GM18909 (cell line): Measurements from ENCODE around the gene FOXP1.
A peak's percentile ranks its signal among the peaks of the same experiment; 100 is the strongest.
"Not testable (repeated sequence)": the region's sequence is repeated elsewhere in the genome, so short reads cannot be mapped to it uniquely, and the experiment has no call there.

Source experiments
- ATAC-seq: cut with Tn5 transposase; IDR thresholded peaks from one replicate; pipeline ENCODE4 v1.9.1; 2021; ENCODE audit warnings: mild to moderate bottlenecking; ENCODE audit not compliant: unreplicated experiment, poor library complexity

Gene FOXP1

DNA sequence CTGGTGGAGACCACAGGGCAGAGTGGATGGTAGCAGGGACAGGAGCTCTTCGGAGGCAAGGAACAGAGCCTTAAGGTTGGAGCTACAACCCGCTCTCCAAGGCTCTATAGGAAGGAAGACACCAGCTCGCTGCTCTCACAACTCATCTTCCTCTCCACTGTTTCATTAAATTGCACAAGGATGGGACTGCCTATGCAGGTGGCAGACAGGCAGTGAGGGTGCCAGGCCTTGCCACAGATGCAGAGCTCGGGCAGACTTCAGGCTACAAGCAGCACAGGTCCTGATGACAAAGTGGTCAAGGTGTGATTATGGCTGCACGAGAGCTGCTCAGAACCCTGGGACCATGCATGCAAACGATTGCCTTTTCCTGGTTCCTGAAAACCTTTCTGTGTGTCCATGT is 144.6 kb downstream of the FOXP1 start:
- no peak for ATAC-seq

DNA sequence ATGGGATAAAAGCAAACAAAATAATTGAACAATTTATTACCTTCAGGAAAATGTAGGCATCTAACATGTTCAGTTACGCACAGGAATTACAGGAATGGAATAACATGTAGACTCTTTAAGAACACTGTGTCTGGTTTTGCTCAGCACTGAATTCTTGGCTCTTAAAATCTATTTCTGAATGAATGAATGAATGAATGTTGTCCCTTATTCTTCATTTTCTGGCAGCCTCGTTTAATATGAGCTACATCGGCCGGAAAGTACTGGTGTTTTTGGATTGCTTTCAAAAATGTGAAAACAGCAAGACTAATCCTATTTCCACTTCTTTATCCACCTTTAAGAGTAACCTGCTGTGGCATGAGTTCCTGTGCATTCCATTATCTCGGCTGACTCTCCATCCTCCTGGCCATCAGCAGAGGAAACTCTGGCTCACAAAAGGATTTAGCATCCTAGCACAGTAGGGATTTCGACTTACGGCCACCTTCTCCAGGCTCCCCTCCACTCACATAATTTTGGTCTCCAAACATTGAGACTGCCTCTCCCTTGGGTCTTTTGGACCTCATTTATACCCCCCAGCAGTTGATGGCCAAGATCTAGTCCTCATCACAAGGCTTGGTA is 145.3 kb downstream of the FOXP1 start:
- no peak for ATAC-seq

DNA sequence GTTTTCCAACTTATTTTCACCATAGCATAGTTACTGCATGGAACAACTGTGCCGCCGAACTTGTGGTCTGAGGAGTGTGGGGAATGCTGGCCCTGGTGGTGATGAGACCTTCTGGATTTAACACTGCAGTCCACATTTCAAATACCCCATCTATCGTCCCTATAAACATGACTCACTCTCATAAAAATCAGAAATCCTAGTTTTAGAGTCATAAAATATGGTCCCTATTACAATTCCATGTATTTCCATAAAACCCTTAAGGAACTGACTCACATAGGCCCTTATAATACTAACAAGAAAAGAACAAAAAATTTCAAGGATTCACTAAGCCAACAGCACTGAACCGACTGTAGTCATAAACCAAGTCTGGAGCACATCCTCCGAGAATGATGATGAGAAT is 147.2 kb downstream of the FOXP1 start:
- ATAC-seq, result no peak

DNA sequence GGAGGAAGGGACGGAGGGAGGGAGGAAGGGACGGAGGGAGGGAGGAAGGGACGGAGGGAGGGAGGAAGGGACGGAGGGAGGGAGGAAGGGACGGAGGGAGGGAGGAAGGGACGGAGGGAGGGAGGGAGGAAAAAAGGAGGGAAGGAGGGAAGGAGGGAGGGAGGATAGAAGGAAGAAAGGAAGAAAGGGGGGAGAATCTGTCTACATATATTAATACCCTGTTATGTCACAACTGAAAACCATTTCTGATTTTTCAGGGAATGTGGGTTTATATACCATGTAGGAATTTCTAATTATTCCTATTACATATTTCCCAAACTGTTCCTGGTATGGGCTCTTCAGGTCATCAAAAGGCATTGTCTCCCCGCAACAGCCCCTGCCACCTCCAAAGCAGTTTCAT is 147.7 kb downstream of the FOXP1 start:
- ATAC-seq, result not testable (repeated sequence)

DNA sequence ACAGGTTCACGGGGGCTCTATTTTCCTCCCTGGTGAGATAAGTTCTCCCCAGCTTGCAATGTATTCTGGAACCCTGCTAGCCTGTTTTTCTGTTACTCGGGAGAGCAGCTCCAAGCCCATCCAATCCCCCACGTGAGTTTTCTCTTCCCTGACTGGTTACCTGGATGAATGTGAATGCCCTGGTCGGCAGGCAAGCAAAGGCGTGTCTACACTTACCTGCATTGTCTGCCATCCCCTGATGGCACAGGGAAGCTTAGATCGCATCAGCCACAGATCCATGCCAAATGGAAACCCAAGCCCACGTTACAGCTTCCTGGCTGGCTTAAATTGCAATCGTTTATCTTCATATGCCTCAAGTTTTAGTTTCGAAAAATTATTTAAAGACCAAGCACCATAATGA is 149.9 kb downstream of the FOXP1 start:
- no peak for ATAC-seq

DNA sequence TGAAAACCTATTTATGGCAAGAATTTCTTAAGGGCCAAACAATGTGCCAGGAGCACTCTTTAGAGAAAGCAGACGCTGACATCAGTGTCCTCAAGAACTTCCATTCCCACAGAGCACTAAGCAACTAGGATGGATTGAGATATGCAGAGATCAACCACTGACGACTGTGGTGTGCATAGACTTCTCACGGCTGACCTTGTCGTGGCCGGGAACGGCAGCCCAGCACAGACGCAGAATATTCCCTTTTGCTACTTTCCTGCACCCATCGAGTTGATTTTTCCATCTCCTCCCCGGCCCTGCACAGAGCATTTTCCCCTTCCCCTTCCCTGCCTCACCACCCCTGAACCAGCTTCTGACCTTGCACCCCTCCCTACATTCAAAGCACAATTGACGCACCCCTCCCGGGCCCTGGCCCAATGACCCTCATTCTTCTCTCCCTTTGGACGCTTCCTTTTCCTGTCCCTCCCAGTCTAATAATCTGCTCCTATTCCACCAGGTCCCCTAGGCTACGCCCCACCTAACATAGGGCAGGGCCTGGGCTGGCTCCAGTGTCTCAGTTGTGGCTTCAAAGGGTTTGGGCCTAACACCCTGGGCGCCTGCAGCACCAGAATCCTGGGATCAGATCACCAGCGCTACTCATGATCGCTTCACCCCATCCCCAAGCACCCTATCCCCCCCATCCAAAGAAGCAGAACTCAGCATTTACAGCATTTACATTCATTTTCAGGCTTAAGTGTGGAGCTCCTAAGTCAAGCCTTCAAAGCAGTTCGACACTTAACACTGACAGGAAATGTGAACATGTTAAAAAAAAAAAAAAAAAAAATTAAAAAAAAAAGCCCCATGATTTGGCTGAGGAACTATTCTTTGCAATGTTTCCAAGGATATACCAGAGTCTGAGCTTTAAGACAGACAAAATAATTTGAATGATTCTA is 151.2 kb downstream of the FOXP1 start:
- ATAC-seq, result no peak

DNA sequence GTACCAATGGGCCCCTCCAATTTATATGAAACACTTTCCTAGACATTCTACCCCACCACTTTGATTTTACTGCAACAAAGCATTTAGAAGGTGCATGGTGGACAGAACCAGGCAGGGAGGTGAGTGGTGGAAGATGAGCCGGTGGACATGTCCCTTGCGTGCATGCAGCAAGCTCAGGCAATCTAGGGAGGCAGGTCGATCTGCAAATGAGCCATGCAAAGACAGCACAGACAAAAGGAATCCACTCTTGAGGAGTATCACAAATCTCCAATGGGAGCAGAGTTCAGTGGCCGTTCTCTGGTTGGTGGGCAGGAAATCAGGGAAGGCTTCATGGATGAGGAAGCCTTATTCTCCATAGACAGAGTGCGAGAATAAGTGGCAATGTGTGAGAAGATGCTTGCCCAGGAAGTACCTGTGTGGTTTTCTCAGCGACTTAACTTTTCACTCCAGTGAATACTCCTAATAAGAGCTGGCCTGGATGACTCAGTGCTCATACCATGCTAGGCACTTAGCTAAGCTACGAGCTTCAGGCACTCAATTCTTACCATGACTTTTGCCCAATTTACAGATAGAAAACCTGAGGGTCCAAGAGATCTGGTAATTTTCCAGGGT is 152.5 kb downstream of the FOXP1 start:
- ATAC-seq, result no peak

DNA sequence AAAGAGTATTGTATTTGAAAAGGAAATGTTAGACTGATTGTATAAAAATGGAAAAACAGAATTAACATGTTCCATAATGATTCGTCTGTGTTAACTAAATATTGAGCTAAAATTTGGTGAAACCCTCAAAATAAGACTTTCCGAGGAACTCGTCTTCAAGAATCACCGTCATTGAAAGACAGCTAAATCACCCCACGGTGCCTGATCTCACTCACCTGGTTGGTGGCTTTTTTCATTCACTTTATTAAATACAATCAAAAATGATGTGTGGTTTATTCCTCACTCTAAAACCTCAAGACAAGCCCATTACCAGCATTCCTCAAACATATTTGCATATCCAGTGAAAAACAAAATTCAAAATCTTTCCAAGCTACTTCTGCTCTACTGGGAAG is 153.9 kb downstream of the FOXP1 start:
- no peak for ATAC-seq

DNA sequence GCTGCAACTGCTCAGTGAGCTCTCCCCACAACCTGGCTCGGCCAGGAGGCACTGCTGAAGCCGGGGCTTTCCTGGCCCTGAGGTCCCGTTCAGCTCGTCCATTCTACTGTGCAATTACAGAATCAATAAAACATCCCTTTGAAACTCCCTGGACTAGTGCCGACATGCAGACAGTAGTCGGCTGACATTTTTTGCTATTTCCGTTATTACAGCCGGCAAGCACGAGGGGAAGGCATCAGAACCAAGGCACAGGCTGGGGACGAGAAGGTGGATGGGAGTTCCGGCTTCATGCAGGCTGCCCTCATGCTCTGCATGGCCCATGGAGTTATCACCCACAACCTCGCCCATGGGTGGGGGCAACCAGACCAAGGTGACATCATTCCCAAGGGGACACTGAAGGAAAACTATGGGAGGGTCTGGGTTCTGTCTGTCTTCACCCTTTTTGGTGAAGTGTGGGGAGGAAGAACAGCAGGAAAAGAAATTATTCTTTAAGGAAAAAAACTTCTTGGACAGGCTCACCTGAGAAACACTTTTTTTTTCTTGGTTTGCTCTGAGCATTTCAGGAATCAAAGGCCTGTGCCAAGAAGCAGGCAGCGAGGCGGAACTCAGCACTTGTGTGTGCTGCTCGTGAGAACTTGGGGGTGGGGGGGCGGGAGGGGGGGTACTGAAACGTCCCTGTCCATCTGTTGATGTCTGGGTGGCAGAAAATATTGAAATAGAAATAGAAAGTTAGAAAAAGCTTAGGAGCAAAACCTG is 154.5 kb downstream of the FOXP1 start:
- ATAC-seq, result peak; percentile 51

DNA sequence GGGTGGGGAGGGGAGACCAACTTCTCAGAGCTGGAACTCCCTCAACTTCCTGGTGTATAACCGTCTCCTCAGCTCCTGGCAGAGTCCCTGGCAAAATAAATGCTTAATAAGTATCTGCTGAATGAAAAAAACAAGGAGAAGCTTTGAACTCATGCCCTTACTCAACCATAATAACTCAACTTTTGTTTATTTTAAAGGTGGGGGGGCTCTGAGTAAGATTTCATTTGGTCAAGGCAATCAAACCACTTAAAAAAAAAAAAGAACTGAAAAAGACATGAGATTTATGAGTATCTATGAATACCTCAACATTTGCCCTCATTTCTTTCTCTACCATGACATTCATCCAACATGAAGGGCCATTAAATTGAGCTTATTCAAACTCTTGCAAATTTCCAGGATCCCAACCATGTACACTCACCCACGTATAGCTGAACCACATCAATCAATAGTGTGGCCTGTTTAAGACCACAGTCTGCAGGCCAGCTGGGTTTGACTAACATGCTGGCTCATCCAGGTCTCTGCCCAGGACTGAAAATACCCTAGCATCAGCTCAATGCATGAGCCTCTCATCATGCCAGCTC is 157.9 kb downstream of the FOXP1 start:
- ATAC-seq, result no peak

DNA sequence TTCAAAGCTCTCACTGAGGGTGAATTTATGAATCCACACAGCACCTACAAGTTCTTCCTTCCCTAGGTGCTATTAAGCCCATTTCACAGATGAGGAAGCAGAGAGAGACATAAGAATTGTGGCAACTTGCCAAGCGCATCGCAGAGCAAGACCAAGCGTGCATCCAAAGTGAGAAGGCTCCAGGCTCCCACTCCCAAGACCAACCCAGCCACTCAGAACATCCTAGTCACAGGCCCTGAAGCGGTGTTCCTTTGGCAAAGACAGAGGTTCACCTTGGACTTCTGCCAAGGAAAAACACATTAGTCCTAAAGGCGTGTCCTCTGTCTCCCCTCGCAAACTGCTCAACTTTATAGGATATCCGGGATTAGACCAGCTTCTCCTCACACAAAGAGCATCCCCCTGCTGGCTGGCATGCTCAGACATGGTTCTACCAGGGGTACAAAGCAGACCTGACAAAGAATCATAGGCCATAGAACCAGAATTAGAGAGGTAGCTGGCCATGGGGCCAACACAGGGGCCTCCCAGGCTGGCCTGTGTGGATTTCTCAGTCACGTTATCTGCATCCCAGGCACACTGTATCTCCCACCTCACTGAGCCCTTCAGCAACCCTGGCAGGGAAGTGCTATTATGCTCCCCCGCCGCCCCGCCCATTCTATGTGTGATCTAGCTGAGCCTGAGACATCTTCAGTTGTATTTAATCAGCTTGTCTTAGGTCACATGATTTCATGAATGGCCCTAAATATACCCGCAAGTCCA is 160.2 kb downstream of the FOXP1 start:
- ATAC-seq, result no peak

DNA sequence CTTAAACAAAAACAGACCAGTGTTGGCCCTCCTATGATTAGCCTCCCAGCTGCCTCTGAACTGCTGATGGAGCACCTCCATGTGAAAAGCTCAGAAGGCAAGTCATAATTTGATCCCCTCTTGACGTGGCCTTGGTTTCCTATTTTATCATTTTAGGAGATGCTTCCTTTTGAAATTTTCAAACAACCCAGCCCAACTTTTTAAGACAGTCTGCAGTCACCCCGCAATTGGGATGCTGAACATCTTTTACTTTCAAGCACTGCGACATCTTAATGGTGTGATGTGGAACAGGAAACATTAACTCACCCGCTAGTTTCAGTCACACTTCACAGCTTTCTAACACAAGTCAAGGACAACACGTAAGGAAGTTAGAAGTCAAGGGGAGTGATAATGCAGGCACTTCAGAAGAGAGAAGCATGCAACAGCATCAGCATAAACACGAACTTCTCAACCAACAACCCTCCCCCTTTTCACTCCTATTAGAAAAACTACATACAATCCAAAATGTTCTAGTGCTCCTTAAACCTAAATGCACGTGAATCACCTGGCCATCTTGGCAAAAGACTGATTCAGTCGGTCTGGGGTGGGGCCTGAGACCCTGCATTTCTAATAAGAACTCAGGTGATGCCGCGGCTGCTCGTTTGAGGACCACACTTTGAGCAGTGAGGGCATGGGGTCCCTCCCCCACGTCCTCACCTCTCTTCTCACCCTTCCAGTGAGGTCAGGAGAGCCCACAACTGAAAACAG is 161.5 kb downstream of the FOXP1 start:
- ATAC-seq, result peak; percentile 95

DNA sequence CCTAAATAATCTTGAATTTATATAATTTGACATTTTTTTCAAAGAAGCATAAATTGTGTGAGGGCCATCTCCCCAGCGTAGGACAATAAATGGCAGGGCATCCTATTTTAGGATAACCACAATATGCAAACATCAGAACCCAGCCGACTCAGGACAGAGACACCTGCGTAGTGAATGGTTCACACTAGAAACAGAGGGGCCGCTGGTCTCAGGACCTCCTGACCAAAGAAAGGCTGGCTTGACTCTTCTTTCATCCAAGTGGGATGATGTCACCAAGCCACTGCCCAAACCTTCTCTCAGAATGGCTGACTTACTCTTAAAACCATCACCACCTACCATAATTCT is 162.1 kb downstream of the FOXP1 start:
- ATAC-seq, result peak; percentile 57

DNA sequence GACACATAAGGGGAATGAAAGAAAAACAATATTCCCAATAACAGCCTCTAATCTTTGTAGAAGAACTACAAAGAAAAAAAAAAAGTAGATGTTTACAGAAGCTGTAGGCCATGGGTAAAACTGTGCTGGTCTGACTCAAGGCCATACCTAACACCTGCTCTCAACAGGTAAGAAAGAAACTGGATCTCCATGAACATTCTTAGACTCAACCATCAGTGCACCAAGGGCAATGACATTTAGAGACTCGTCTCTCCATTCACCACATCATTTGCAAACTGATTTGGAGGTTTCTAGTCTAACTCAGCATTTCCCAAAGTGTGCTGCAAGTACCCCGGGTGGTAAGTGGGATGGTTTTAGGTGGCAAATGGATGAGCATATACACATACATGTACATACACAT is 164.2 kb downstream of the FOXP1 start:
- ATAC-seq, result no peak

DNA sequence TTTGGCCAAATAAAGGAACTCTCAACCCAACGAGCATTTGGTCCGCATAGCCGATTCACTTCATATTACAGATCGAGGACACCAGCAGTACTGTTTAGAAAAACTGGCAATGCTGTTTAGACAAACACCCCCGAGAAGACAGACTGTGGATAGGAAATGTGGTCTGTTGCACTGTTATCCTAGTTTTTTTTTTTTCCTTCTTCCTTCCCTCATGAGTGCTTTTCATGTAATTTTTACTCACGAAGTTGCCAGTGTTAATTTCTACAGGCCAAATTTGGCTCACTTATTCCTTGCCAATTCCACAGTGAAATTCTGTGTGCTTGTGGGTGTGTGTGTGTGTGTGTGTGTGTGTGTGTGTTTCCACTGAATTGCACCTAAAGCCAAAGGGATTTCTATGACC is 165.7 kb downstream of the FOXP1 start:
- no peak for ATAC-seq

DNA sequence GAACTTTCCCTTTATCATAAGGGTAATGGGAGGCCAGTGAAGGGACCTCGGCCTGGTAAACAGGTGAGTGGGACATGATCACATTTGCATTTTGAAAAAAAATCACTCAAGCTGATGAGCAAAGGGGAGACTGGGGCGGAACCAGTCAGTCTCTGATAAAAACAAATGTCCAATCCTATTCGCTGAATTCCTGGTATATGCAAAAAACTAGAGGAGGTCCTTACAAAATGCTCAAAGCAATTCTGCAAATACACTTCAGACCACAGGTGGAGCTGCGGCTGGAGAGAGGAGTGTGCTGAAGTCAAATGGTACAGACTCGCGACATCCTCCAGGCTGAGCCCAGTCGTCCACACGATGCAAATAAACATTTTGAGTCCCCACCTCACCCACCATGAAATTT is 166.7 kb downstream of the FOXP1 start:
- ATAC-seq, result no peak

DNA sequence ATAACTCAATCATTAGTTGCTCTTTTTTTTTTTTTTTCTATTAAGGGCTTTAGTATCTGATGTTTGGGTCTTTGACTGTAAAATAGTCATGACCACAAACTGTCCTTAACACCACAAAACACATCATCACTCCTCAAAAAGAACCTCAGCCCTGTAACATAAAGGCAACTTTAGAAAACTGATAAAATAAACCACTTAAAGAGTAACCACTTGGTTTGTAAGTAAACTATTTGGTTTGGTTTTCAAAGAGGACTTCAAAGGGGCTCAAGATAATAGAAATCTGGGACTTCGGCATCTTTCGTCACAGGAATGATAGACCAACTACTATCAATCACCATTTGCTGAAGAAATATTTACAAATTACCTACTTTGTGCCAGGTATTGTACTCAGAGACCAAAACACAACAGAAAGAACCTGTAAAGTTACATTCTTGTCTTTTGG is 167.8 kb downstream of the FOXP1 start:
- no peak for ATAC-seq

DNA sequence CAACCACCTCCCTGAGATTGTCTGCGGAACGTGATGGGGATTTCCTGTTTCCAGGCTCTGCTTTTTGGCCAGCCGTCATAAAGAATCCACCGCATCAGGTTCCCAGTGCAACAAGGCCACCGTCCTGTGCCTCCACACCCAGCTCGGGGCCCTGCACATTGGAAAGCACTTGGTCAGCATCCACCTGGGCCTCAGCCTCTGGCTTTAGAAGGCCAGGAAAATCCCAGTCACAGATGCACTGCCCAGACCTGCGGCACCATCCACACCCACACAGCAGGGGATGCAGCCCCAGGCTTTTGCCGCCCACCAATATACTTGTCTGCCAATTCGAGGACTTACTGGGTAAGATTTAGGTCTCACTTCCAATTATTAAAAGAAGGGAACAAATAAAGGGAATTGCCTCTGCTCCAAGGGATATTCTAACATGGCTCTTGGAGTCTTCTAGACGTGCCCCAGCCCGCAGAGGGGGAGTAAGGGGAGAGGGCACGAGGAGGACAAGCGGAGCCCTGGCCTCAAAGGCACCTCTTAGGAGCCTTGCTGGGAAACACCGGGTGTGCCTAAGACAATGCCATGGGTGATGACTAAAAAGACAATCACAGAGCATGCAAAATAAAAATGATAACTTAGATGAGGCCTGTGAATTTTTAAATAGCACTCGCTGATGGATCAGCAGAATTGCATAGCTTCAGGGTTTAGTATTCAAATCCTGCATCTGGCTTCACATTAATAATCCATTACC is 169.2 kb downstream of the FOXP1 start:
- no peak for ATAC-seq
